Activated CD4-positive, alpha-beta T cell treated with anti-CD3 and anti-CD28 coated beads, Interleukin-2, amount 50 U/mL, for 4 hours (primary cell): ENCODE measurements around the gene TMEM30A.

Experiments used
- DNase-seq, 2 experiments: peaks; one replicate each; pipeline ENCODE4 v3.0.0-alpha.2; 2020

The TMEM30A gene

DNA sequence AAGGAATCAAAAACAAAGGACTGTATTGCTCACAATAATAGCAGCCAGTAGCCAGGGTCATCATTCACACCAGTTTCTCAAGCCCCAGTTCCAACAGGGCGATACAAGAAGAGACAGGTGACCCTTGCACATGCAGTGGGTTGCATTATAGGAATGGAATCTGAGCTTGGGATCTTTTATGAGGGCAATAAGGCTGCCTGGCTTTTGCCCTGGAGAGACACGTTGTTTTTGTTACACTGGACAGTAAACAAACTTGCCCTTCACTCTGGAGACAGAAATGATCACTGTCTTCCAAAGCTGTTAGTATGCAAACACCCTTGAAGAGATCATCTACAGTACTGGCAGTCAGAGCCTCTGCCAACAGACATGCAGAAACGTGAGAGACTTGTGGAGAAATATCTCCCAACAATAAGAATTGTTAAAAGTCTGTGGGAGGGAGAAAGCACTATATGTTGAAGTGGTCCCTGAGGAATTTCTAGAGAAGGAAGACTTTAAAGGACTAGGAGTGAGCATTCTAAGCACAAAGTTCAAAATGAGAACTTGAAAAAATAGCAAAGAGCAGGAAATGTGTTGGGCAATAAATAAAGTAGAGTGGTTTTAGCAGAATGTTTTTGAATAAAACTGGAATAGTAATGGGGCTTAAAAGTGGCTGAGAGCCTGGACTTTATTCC, 72.5 kb downstream of the TMEM30A start:
- no peak for DNase-seq

GRCh38 chr6:75210885-75211739, 73.5 kb downstream of the TMEM30A start:
- peak; percentile 32 to 38 for DNase-seq

- DNase-seq: no peak
Observed at GRCh38 chr6:75209184-75209723, 75.3 kb downstream of the TMEM30A start.

DNA sequence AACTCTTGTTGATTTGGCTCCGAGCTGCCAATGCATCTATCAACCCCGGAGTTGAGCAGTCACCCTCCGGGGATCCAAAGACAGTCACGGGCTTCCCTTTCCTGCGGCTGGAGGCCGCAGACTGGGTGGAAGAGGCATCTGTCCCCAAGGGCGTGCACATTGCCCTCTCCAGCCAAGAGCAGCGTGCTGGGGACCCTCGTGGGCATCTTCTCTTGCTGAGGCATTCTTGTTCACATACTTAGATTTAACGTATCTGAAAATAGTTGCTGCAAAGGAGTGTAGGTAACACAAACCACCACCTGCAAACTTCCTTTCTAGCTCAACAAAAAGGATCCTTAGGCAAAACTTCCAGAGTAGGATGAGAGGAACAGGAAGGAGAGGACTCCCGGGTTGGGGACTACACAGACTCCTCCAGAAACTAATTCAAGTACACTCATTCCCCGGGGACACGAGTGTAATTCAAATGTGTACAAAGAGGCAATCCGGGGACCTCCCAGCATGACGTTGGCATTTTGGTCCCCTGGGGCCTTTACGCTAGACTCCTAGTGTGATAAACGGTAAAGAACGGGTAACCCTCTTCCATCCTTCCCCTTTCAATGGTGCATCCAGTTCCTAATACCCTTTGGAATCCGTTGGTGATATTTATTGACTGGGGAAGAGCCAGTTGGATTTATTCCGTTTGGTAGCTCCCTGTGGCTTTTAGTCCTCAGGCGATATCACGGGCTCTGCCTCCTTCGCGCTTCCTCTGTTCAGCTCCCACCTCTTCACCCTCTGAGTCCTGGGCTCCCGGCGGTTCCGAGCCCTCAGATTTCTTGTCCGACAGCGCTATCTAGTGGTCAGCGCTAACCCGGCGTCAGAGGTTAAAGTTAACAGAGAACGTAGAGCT, 76.1 kb downstream of the TMEM30A start:
- DNase-seq: peak; percentile 71 to 81

GRCh38 chr6:75206576-75207342, 77.8 kb downstream of the TMEM30A start:
- DNase-seq: no peak

DNA sequence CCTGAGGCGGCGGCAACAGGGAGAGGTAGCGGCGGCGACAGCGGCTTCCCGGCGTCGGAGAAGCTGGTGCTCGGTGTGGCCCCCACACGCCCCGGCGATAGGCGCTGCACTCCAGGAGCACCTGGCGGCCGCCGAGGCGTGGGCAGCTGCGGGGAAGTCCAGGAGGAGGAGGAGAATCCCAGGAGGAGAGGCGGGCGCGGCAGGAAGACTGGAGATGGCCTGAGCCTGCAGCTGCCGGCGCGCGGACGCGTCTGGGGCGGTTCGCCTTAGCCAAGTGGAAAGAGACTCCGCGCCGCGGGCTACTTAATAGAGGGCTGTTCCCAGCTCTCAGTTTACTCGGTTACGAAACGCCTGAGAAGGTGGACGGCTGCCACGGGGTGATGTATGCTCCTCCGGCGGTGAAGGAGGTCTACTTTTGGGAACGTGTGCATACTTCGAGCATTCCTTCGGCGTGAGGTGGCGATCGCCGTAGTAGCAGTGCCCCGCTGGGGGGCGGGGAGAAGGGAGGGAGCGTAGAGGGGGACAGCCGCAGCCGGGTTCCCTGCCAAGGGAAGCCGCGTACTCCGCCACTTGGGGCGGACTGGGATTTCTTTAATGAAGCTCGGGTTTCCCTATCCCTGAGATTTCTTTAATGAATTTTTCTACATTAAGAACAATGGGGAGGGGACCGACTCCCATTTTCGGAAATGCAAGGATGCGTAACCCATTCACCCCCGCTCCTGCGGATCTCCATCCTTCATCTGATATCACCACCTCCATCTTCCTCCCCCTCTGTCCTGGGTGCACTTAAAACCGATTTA, 78.6 kb downstream of the TMEM30A start, which contains the start of gene COL12A1:
COL12A1 (minus strand) TSS at position 278 of the 800 bp plus-strand sequence. CDS start 3,261 bp downstream, outside the sequence.
- DNase-seq: peak in 1 of 2 experiments; percentile 0

DNA sequence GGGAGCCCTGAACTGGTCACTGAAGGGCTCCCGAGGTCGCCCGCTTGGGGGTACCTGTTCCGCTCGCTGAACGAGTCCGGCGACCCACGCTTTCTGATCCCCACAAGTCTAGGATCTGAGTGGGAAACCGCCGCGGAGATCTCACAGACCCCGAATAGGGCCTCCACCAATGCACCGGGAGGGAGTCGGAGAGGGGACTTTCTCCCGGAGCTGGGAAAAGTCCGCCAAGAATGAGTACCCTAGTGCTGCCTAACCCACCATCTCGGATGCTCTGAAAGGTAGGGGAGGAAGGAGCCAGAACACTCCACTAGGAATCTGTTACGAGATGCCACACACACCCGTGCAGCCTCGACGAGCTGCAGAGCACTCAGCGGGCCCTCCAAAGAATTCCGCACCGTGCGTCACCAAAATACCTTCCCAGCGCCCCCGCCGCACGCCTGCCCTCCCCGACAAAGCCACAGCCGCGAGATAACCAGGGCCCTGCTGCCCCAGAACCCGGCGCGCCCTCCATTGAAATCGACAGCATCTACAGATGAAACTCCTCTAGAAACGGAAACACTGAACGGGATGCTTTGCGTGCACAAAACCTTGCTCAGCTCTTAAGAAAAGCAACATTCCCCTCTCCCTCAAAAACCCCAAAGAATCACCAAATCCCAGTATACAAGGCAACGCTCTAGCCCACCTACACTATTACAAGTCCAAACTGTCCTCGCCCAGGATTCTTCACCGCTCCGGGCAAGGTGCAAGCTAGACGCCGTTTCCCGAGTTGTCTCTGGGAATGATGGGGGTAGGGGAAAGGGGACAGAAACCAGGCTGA, 79.4 kb downstream of the TMEM30A start:
- DNase-seq: no peak

GRCh38 chr6:75204217-75204958, 80.2 kb downstream of the TMEM30A start:
- no peak for DNase-seq

DNA sequence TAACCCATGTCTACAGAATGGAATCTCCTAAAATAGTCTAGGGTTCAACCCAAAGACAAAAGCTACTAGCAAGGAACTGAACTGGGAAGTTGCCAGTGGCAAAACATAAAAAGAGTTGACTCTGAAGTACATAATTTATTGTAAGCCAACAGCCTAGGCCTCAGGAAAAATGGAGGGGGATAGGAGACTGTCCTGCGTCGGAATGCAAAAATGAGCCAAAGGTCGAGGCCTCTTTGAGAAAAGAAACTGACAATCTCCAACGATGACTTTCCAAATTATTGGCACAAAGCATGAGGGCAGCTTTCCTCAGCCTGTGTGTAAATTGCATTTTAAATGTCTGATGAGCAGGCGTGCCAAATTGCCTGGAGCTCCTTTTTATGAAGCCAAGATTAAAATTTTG, 80.9 kb downstream of the TMEM30A start:
- no peak for DNase-seq
